ENCODE results near the gene COG5.
"Not testable (repeated sequence)": the region's sequence is repeated elsewhere in the genome, so short reads cannot be mapped to it uniquely, and the experiment has no call there.

Gene COG5

DNA sequence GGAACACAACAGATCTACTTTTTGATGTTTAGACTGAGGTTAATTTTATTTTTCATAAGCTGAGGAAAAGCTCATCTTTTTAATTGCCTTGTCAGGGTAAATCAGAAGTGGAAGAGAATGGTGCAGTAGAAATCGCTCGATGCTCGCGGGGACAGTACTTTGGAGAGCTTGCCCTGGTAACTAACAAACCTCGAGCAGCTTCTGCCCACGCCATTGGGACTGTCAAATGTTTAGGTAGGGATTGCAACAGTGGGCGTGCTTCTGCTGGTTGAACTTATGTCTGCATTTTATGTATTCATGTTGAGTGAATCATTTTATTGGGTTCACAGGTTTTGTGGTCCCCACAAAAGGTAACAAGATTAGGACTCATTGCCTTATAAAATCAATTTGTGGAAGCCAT lies 406.6 kb downstream of the COG5 start:
- DNase-seq (ENCODE audit: low spot score), result no peak

DNA sequence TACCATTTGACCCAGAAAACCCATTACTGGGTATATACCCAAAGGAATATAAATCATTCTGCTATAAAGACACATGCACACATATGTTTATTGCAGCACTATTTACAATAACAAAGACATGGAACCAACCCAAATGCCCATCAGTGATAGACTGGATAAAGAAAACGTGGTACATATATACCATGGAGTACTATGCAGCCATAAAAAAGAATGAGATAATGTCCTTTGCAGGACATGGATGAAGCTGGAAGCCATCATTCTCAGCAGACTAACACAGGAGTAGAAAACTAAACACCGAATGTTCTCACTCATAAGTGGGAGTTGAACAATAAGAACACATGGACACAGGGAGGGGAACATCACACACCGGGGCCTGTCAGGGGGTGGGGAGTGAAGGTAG lies 408.0 kb downstream of the COG5 start:
- DNase-seq (ENCODE audit: low spot score), result not testable (repeated sequence)

DNA sequence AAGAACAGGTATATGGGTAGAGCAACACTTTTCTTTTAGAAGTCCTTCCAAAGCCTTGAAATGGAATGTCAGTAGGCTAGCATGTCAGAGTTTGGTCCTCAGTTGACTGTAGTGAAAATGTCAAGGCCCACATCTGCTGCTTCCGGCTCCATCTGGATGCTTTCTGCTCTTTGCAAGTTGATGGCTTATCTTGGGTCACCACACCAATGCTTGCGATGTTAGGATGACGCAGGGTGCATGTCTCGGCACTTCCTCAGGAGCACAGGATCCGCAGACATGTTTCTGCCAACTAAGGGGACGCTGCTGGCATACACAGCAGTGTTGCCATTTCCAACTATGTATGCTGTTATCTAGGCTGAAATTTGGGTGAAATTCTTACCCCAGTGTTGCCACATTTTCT lies 408.9 kb downstream of the COG5 start:
- DNase-seq (ENCODE audit: low spot score), result no peak

DNA sequence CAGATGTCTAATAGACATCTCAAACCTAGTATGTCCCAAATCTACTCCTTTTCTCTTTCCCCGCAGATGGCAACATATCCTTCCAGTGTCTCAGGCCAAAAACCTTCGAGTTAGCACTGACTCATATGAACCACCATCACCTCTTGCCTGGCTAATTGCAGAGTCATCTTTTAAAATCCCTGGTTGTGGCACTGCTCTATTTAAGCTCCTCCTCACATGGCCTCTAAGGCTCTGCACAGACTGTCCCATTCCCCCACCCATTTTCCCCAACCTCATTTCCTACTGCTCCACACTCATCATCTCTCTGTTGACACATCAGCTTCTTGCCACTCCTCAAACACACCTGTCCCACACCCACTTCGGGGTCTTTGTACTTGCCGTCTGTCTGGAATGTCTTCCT lies 411.7 kb downstream of the COG5 start:
- DNase-seq (ENCODE audit: low spot score), result no peak
